IMR-90 (cell line): ENCODE measurements around the gene NFKBIZ. TPM values are rescaled to one million over a fixed set of nuclear protein-coding genes. Genes with fewer than 3 reads are reported as not detected.

Source experiments
- ATAC-seq: fragments of 200-7000 bp; cut with Tn5 transposase; 2 replicates; pipeline ENCODE4 v1.9.1; 2020; ENCODE audit warnings: low read depth, mild to moderate bottlenecking, moderate library complexity
- BruUV-seq: library from RNA; stranded (reverse); fragments of 400-500 nt; replicated peaks from 2 replicates; lab custom pipeline; 2021; lab: Mats Ljungman, UMichigan
- CTCF ChIA-PET: fragments of 300-600 bp; formaldehyde crosslinking; extraction: SDS; loops from one replicate; lab custom pipeline; 2021; ENCODE audit warnings: antibody characterized with exemption; lab: Yijun Ruan, JAX
- POLR2A ChIA-PET: fragments of 300-600 bp; sonication (Branson Sonifier 250); formaldehyde crosslinking; loops from one replicate; lab custom pipeline; 2022; ENCODE audit warnings: antibody characterized with exemption; ENCODE audit not compliant: unreplicated experiment; lab: Charles Lee
- DNase-seq: peaks from one replicate; pipeline ENCODE4 v3.0.0; 2013
- H2AFZ ChIP-seq: replicated peaks from 2 replicates; pipeline ENCODE3; 2013; ENCODE audit warnings: low read length, mild to moderate bottlenecking; ENCODE audit not compliant: poor library complexity
- H2AK5ac ChIP-seq: 2 replicates; pipeline ENCODE4 v1.6.1; 2013; ENCODE audit warnings: low read depth, low read length, inconsistent platforms
- H2AK9ac ChIP-seq: replicated peaks from 2 replicates; pipeline ENCODE3; 2013; ENCODE audit warnings: mild to moderate bottlenecking, low read depth, low read length, moderate library complexity; ENCODE audit not compliant: poor library complexity
- H2BK120ac ChIP-seq: 2 replicates; pipeline ENCODE4 v1.6.1; 2013; ENCODE audit warnings: low read depth, low read length, inconsistent platforms
- H2BK15ac ChIP-seq: 3 replicates; pipeline ENCODE4 v1.6.1; 2013; ENCODE audit warnings: low read depth, low read length, inconsistent platforms
- H2BK20ac ChIP-seq: 2 replicates; pipeline ENCODE4 v1.6.1; 2013; ENCODE audit warnings: low read depth, mild to moderate bottlenecking, inconsistent platforms, low read length, moderate library complexity
- H2BK5ac ChIP-seq: 2 replicates; pipeline ENCODE4 v1.6.1; 2013; ENCODE audit warnings: mild to moderate bottlenecking, low read depth, low read length, inconsistent platforms; ENCODE audit not compliant: poor library complexity, severe bottlenecking
- H3K14ac ChIP-seq: replicated peaks from 2 replicates; pipeline ENCODE4 v1.6.1; 2013; ENCODE audit warnings: low read depth, low read length, inconsistent platforms
- H3K18ac ChIP-seq: 2 replicates; pipeline ENCODE4 v1.6.1; 2013; ENCODE audit warnings: low read depth, low read length, control low read depth
- H3K23ac ChIP-seq: 2 replicates; pipeline ENCODE4 v1.6.1; 2013; ENCODE audit warnings: low read depth, low read length, inconsistent platforms
- H3K27ac ChIP-seq: 2 replicates; pipeline ENCODE4 v1.5.1; 2013; ENCODE audit warnings: mild to moderate bottlenecking, control low read depth, low read length; ENCODE audit not compliant: insufficient read depth
- H3K27me3 ChIP-seq: 2 replicates; pipeline ENCODE4 v1.6.1; 2013; ENCODE audit warnings: low read length; ENCODE audit not compliant: control insufficient read depth, insufficient read depth
- H3K36me3 ChIP-seq: 2 replicates; pipeline ENCODE4 v1.6.1; 2013; ENCODE audit warnings: low read length, mixed read lengths; ENCODE audit not compliant: control insufficient read depth, insufficient read depth
- H3K4ac ChIP-seq: 2 replicates; pipeline ENCODE4 v1.6.1; 2013; ENCODE audit warnings: low read depth, low read length, inconsistent platforms
- H3K4me1 ChIP-seq: 2 replicates; pipeline ENCODE4 v1.6.1; 2013; ENCODE audit warnings: low read length, mixed read lengths; ENCODE audit not compliant: control insufficient read depth, insufficient read depth
- H3K4me2 ChIP-seq: 2 replicates; pipeline ENCODE4 v1.6.1; 2013; ENCODE audit warnings: low read depth, mild to moderate bottlenecking, control low read depth, low read length, moderate library complexity
- H3K4me3 ChIP-seq: 2 replicates; pipeline ENCODE4 v1.5.1; 2013; ENCODE audit warnings: low read depth, mild to moderate bottlenecking, control low read depth, low read length, moderate library complexity; ENCODE audit not compliant: insufficient read depth
- H3K56ac ChIP-seq: 2 replicates; pipeline ENCODE4 v1.6.1; 2013; ENCODE audit warnings: low read length, inconsistent platforms; ENCODE audit not compliant: insufficient read depth; ENCODE audit errors: extremely low read depth
- H3K79me1 ChIP-seq, 2 experiments: 2 replicates each; pipeline ENCODE4 v1.6.1; 2013; ENCODE audit warnings: low read length in 2 of 2, inconsistent platforms in 1 of 2, low read depth in 1 of 2
- H3K9ac ChIP-seq: 2 replicates; pipeline ENCODE4 v1.6.1; 2013; ENCODE audit warnings: low read depth, low read length, control low read depth
- H3K9me1 ChIP-seq: 2 replicates; pipeline ENCODE4 v1.6.1; 2013; ENCODE audit warnings: low read length, inconsistent platforms; ENCODE audit not compliant: insufficient read depth
- H3K9me3 ChIP-seq: 2 replicates; pipeline ENCODE4 v1.6.1; 2013; ENCODE audit warnings: low read length; ENCODE audit not compliant: control insufficient read depth, insufficient read depth
- H4K20me1 ChIP-seq: 2 replicates; pipeline ENCODE4 v1.6.1; 2013; ENCODE audit warnings: low read length, inconsistent platforms; ENCODE audit not compliant: insufficient read depth
- H4K5ac ChIP-seq: 2 replicates; pipeline ENCODE4 v1.6.1; 2013; ENCODE audit warnings: mild to moderate bottlenecking, low read depth, low read length, control low read depth
- H4K8ac ChIP-seq, 2 experiments: 2 replicates each; pipeline ENCODE4 v1.6.1; 2013; ENCODE audit warnings: low read depth in 2 of 2, low read length in 2 of 2, control low read depth in 1 of 2, inconsistent platforms in 1 of 2
- H4K91ac ChIP-seq: 2 replicates; pipeline ENCODE4 v1.6.1; 2013; ENCODE audit warnings: low read depth, low read length, inconsistent platforms; ENCODE audit not compliant: insufficient read depth
- CTCF ChIP-seq: conservative IDR thresholded peaks from 2 replicates; pipeline ENCODE4 v1.5.1; 2012; ENCODE audit warnings: mild to moderate bottlenecking, low read depth, low read length, improper control_type of control experiment
- ELK1 ChIP-seq: fragments of 150-350 bp; IDR thresholded peaks from 2 replicates; pipeline ENCODE4 v1.6.1; 2016; ENCODE audit warnings: low read depth, mild to moderate bottlenecking, low read length, moderate library complexity, borderline replicate concordance
- FOS ChIP-seq: fragments of 150-350 bp; IDR thresholded peaks from 2 replicates; pipeline ENCODE4 v1.6.1; 2016; ENCODE audit warnings: low read depth, low read length
- POLR2A ChIP-seq: IDR thresholded peaks from 2 replicates; pipeline ENCODE4 v1.6.1; 2012; ENCODE audit warnings: mild to moderate bottlenecking, low read depth, low read length
- RFX5 ChIP-seq: IDR thresholded peaks from 2 replicates; pipeline ENCODE4 v1.8.0; 2012; ENCODE audit warnings: low read depth, mild to moderate bottlenecking, low read length, moderate library complexity
- SMC3 ChIP-seq: fragments of 150-350 bp; IDR thresholded peaks from 2 replicates; pipeline ENCODE4 v1.6.1; 2016; ENCODE audit warnings: low read depth, mild to moderate bottlenecking, antibody characterized with exemption, low read length, moderate library complexity
- WGBS, 2 experiments: methylation state at CpG; one replicate each; pipeline versions ENCODE4 v1.1.5 to v1.1.7; 2013; ENCODE audit warnings: missing lambda C conversion rate in 2 of 2; ENCODE audit not compliant: insufficient read length in 1 of 2; ENCODE audit errors: extremely low coverage in 2 of 2; 5-methylcytosine and 5-hydroxymethylcytosine counted together
- dilution Hi-C: fragments of 300-500 bp; cut with HindIII; formaldehyde crosslinking; loops from one replicate; pipeline ENCODE4 v1.14.3; 2018; ENCODE audit warnings: low sequenced_read_pairs; ENCODE audit not compliant: unreplicated experiment
- in situ Hi-C: fragments of 300-500 bp; cut with MboI; formaldehyde crosslinking; loops from 3 replicates; pipeline ENCODE4 v1.14.3; 2019; ENCODE audit warnings: low sequenced_read_pairs, inconsistent platforms, mixed read lengths
- intact Hi-C: fragments of 100-400 bp; cut with micrococcal nuclease; formaldehyde crosslinking; loops from 2 replicates; pipeline ENCODE4 v1.10.0; 2022
- polyA plus RNA-seq, 3 experiments: library from polyadenylated mRNA; depleted of rRNA; stranded (reverse); fragments of >200 nt; gene quantifications; 2 replicates each; pipeline ENCODE4 v1.2.3, GENCODE V29; 2012; ENCODE audit warnings: low replicate concordance in 1 of 3
- total RNA-seq: library from RNA; depleted of rRNA; stranded (reverse); fragments of >200 nt; gene quantifications from 2 replicates; pipeline ENCODE4 v1.2.3, GENCODE V29; 2012

NFKBIZ gene
- total and polyA plus RNA-seq, 2 of the 4 experiments (the other 2 are of a cell fraction) = 35.0 to 40.9 TPM

- Histone ChIP-seq H2BK120ac (no peak overlapping the region), H3K79me1 (peaks cover 9 to 16% of the 10 kb centered on the region in 2 experiments), H3K18ac (no peak overlapping the region), H3K36me3 (peaks cover 18% of the 10 kb centered on the region), H3K27ac (no peak overlapping the region), H3K4ac (no peak overlapping the region), H2AFZ (no peak overlapping the region), H3K56ac (no peak overlapping the region), H4K8ac (no peak overlapping the region), H3K23ac (no peak overlapping the region), H3K9me3 (no peaks in the 10 kb centered on the region), H3K27me3 (no peaks in the 10 kb centered on the region), H3K14ac (no peak overlapping the region), H3K9me1 (no peaks in the 10 kb centered on the region), H4K20me1 (0 out of 2 replicates have a peak, but pooled peaks cover 3% of the 10 kb centered on the region), H4K91ac (no peak overlapping the region), H2AK5ac (no peak overlapping the region), H3K9ac (no peak overlapping the region), H2BK15ac (no peak overlapping the region), H2BK5ac (no peak overlapping the region), H3K4me1 (no peaks in the 10 kb centered on the region), H3K4me2 (no peak overlapping the region), H4K5ac (no peak overlapping the region), H3K4me3 (no peak overlapping the region), H2AK9ac (no peak overlapping the region), H2BK20ac (no peak overlapping the region)
- in situ Hi-C loops (loop anchor here (10.0 kb wide), 1 partner anchor 731 kb away; no protein-coding TSS in a partner anchor), intact Hi-C loops (loop anchor here (2.0 kb wide), 1 partner anchor 733 kb away; no protein-coding TSS in a partner anchor), dilution Hi-C loops (loop anchor here (10.0 kb wide), 1 partner anchor 731 kb away; no protein-coding TSS in a partner anchor)
- ATAC-seq = no peak
- no peak for DNase-seq
- BruUV-seq = no TSS peak
- POLR2A ChIA-PET = no interaction called here
- no CpG with 5 or more reads among the region's 3 CpGs for WGBS, 2 experiments
- CTCF ChIA-PET = interaction anchor here (8.5 kb wide), 1 partner anchor 422 kb away, joined by 81 read pairs; no protein-coding TSS in a partner anchor
- TF ChIP-seq ELK1 = no peak
- no peak for TF ChIP-seq SMC3
- TF ChIP-seq FOS = no peak
- TF ChIP-seq CTCF = no peak
- no peak for TF ChIP-seq POLR2A
- no peak for TF ChIP-seq RFX5
These were observed 45.4 kb upstream of the NFKBIZ start for GRCh38 chr3:101803939-101804338.
